HG03521 (cell line): ENCODE data around the gene TMEM11.
"Not testable (repeated sequence)": the region's sequence is repeated elsewhere in the genome, so short reads cannot be mapped to it uniquely, and the experiment has no call there.

Experiments
- ATAC-seq: cut with Tn5 transposase; IDR thresholded peaks from one replicate; pipeline ENCODE4 v1.9.1; 2021; ENCODE audit warnings: mild to moderate bottlenecking, moderate library complexity; ENCODE audit not compliant: unreplicated experiment

The TMEM11 gene

GRCh38 chr17:21212826-21213637, 929 bp downstream of the TMEM11 start:
- ATAC-seq, result no peak

GRCh38 chr17:21211825-21212479, 2.0 kb downstream of the TMEM11 start:
- ATAC-seq, result no peak

DNA sequence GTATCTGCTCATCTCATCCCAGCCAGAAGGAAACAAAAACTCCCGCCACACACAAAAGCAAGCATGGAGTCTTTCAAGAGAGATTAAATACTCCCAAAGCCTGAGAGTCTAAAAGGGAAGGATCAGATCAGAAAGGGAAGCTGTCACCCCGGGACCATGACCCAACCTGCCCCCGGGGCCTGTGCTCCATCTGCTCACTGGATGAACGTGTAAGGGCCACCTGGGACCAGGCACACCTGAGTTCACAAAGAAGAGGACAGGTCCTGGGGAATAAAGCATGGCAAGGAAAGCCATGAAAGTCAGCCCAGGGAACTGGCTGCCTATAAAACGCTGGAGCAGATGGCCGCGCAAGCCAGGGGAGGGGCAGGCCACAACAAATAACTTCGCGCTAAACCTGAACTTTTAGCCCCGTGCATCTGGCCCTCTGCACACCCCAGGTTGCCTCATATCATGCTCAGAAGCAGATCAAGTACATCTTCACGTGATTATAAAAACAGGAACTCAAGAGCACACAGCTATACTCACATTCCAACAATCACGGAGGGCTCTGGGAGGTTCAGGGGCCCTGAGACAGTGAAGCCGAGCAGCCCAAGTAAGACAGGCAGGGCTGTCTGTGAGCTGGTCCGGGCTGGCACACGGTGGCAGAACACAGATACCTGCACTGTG, 3.4 kb downstream of the TMEM11 start:
- ATAC-seq, result no peak

- ATAC-seq, result no peak
Observed at GRCh38 chr17:21209511-21210175, 4.3 kb downstream of the TMEM11 start.

- no peak for ATAC-seq
Observed at GRCh38 chr17:21208352-21208751, 5.6 kb downstream of the TMEM11 start.

DNA sequence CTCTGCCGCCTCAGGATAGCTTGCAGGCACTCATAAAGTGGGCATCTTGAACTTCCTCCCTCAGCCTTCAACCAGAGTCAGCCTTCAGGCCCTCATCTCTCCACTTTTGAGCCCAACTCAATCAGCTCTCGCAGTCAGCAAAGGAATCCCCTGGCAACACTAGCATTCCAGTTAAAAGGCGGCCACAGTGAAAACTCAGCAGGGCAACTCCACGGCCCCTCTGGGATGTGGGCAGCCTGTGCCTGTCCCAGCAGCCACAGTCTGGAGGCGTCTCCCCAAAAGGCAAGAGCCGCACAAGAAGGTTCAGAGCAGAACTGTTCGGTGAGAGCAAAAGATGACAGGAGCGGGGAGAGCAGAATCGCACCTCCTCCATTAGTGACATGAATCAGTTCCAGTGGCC, 9.0 kb downstream of the TMEM11 start:
- no peak for ATAC-seq

DNA sequence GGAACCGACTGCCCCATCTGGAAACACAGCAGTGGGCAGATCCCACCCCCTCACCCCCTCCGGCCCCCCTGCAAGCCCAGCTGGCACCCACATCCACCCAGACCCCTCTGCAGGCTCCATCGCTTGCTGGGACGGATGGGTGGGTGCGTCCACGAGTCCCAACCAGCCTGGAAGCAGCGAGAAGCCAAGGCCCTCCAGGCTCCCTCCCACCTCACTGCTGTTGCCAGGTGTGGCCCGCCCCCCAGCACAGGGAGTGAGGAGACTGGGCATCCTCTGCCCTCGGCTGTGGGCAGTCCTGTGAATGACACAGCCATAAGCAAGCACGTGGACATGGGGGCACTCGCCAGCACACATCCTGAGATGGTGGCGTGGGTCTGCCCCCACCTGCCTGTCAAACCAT, 11.4 kb downstream of the TMEM11 start:
- ATAC-seq, result no peak

GRCh38 chr17:21201874-21202273, 12.1 kb downstream of the TMEM11 start:
- no peak for ATAC-seq

DNA sequence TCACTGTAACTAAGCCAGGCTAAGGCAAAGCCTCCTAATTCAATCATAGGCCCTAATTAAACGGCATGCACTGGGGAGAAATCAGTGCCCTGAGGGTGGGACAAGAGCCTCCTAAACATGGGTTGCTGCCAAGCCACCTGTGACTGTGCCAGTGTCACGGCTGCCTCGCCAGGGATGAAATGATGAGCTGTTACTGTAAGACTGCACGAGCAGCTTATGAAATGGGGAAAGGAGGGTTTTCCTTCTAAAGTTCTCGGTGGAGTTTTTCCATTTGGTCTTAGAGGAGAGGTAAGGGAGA, 12.7 kb downstream of the TMEM11 start:
- no peak for ATAC-seq

GRCh38 chr17:21200590-21201297, 13.2 kb downstream of the TMEM11 start:
- no peak for ATAC-seq

- no peak for ATAC-seq
Observed at GRCh38 chr17:21199856-21200255, 14.1 kb downstream of the TMEM11 start.

DNA sequence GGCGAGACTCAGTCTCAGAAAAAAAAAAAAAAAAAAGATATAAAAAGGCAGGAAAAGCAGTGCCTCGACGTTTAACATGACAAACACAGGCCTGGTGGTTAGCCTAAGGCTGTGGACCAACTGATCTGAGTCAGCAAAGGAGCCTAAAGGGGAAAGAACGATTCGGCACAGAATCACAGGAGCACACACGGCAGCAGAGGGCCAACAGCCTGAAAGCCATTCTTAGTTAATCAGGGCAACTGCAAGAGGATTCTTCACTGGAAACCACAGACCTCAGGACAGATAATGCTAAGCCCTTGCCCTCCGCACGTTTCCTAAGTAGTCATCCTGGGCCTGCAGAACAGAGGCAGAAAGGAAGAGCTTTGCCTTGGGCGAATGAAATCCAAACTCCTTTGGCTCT, 14.7 kb downstream of the TMEM11 start:
- no peak for ATAC-seq

DNA sequence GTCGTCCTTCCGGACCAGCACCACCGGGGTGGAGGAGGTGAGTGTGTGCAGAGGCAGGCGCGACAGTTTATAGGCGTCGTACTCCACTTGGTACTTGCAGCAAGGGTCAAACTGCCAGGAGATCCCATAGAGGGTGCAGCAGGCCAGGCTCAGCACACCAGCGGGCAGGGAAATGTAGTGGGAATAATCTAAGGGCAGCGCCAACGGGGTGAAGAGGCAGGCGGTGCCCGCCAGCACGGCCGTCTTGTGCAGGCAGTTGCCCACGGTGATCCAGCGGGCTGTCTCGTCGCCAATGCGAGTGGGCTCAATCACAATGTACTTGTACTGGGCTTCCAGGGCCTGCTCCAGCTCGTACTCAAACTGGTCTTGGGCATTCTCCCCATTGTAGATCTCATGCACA, 15.6 kb downstream of the TMEM11 start:
- ATAC-seq, result no peak

- ATAC-seq, result no peak
Observed at GRCh38 chr17:21196126-21196525, 17.8 kb downstream of the TMEM11 start.

DNA sequence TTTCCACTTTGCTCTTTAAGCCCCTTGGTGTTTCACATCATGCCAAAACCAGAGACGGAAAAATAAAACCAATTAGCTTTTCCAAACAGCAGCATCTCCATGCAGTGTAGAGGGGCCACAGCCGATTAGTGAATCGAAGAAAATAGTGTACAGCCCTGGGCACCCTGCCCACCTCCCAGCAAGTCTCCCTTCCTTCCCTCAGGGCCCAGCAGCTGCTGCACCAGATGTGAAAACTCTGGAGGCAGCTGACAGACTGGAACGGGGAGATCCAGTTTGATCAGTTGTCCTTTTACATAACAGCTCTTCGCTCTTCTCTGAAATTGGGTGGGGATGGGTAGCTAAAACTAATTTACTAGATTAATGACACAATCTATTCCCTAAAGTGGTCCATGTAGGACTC, 19.3 kb downstream of the TMEM11 start:
- no peak for ATAC-seq

- ATAC-seq, result no peak
Observed at GRCh38 chr17:21194226-21194625, 19.7 kb downstream of the TMEM11 start.

DNA sequence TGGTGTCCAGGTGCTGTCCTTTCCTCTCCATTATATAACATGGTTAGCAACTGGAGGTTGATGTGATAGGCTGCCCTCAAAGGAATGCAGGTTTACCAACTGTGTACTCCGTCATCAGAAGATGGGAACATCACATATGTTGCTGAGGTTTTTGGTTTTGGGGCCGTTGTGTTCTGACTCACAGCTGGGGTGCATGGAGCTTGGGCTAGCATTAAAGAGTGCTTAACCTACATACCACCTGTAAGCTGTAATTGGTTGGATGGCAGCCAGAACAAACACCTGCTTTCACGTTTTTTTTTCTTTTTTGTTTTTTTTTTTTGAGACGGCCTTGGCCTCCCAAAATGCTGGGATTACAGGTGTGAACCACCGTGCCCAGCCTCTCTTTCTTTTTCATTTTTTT, 20.9 kb downstream of the TMEM11 start:
- no peak for ATAC-seq

- not testable (repeated sequence) for ATAC-seq
Observed at GRCh38 chr17:21192414-21192813, 21.5 kb downstream of the TMEM11 start.

- ATAC-seq, result no peak
Observed at GRCh38 chr17:21191698-21192097, 22.3 kb downstream of the TMEM11 start.

DNA sequence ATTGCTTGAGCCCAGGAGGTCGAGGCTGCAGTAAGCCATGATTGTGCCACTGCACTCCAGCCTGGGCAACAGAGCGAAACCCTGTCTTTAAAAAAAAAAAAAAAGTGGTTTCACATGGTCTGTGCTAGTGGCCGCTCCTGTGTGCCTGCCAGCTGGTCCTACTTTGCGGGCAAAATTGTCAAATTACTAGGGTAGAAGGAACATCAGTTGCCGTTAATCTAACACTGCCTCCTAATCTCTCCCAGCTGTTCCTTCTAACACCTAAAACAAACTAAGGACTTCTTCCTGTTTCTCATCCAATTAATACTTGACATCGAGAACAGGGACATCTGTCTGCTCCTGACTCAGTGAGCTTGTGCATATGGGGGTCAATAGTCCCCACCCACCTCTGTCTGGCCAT, 23.9 kb downstream of the TMEM11 start:
- no peak for ATAC-seq

DNA sequence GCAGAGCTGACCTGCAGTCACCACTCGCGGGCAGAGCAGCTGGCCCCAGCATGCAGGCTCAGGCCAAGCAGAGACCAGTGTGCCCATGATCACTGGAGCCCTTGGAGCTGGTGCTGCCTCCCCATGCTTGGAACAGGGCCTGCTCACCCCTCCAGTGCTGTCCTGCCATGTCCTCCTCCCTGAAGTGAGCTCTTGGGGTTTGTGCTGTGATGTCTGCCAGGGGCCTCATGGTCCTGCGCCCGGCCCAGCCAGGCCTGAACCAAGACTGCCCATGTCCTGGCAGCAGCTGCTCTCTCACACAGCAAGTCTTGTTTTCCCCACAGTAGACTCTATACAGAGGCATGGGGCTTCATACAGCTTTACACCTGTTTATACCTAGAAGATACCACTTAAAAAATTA, 24.6 kb downstream of the TMEM11 start:
- no peak for ATAC-seq
